ENCODE results near the gene ENSA. TPM values are rescaled to one million over a fixed set of nuclear protein-coding genes. Genes with fewer than 3 reads are reported as not detected.

ENSA gene
- total and polyA plus RNA-seq, 2 donors (not counting 3 experiments of a cell fraction or from before 2014, with no cell fraction given) = 32.4 to 155 TPM

DNA sequence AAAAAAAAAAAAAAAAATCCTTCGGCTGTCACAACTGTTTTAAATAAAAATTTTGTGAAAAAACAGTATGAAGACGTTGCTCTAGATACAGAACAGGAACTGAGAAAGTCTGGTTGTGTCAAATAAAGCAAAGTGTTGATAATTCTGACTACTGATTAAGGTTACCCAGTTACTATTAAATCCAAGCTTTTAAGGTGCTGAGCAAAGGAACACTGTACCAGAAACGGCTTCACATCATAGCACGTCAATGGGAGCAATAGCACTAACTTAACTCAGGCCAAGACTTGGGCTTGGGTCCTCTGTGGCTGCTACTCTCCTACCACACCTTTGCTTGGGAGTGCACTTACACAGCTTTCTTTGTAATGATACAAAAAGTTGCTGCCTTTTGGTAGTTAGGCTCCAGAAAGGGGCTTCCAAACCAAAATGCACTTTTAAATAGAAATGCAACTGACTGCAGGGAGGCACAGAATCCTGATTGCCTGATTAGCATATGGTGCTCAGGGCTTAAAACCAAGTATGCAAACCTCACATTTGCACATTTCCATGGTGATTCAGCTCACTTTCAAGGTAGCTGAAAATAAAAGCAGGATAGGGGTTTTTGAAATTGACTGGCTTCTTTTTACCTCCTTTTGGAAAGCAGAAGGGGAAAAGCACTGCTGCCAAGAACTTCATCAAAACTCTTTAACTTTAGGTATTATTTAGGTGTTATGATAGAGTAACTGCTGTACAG lies 56.3 kb downstream of the ENSA start:
- Histone ChIP-seq H3K27ac (ENCODE audit: insufficient read depth, low read depth, low read length) (no peak overlapping the region), H3K9ac (replicated peaks; ENCODE audit: extremely low read depth, insufficient read depth, low read length) (no peak overlapping the region), H4K20me1 (replicated peaks; ENCODE audit: control insufficient read depth, extremely low read depth, insufficient read depth, low read length) (peaks cover 34% of the 10 kb centered on the region), H3K4me1 (ENCODE audit: control insufficient read depth, extremely low read depth, insufficient read depth, low read length) (peaks cover 47% of the 10 kb centered on the region), H2AFZ (ENCODE audit: low read depth, low read length) (no peak overlapping the region), H3K27me3 (ENCODE audit: control insufficient read depth in 2 of 2, insufficient read depth in 2 of 2, low read length in 2 of 2) (no peaks in the 10 kb centered on the region), H3K4me3 (replicated peaks in 1 of 3; ENCODE audit: insufficient read depth in 1 of 3, low read depth in 1 of 3, low read length in 3 of 3) (no peak overlapping the region), H3K36me3 (ENCODE audit: control insufficient read depth in 2 of 2, extremely low read depth in 1 of 2, insufficient read depth in 2 of 2, low read length in 2 of 2) (peaks cover 17 to 37% of the 10 kb centered on the region in 2 experiments), H3K79me2 (ENCODE audit: control insufficient read depth, insufficient read depth, low read length) (peaks cover 60% of the 10 kb centered on the region), H3K9me3 (replicated peaks; ENCODE audit: control insufficient read depth, insufficient read depth, low read length) (no peaks in the 10 kb centered on the region), H3K9me1 (replicated peaks; ENCODE audit: control insufficient read depth, extremely low read depth, insufficient read depth, low read length) (no peaks in the 10 kb centered on the region), H3K4me2 (ENCODE audit: insufficient read depth, low read length) (no peak overlapping the region)
- FAIRE-seq = no peak
- CTCF ChIA-PET = interaction anchor here (10.3 to 13.4 kb wide), 2 partner anchors 11 to 47 kb away, joined by 147 to 184 read pairs; no protein-coding TSS in a partner anchor
- dilution Hi-C loops (cut with MboI; ENCODE audit: extremely low pct_ligation_motif_present, low sequenced_read_pairs) (loop anchor here (10.0 kb wide), 1 partner anchor 92 kb away; no protein-coding TSS in a partner anchor), intact Hi-C loops (cut with micrococcal nuclease) (no loop called here)
- BruUV-seq (replicated peaks) = no TSS peak
- TF ChIP-seq POLR2AphosphoS5 (IDR thresholded peaks at IDR 0.05; ENCODE audit: insufficient read depth, low read depth, low read length) (peak; percentile 18), GATA2 (IDR thresholded peaks at IDR 0.05; ENCODE audit: insufficient read depth, insufficient read length, low read depth, low read length) (no peak), POLR2A (IDR thresholded peaks at IDR 0.05; ENCODE audit: low read depth, low read length) (peak; percentile 55)
- POLR2A ChIA-PET = interaction anchor here (1.0 to 1.7 kb wide), 5 partner anchors 12 to 48 kb away, joined by 3 to 4 read pairs (median 4); no protein-coding TSS in a partner anchor
- DNase-seq (ENCODE audit: low read depth, low spot score) = no peak

Small RNAs within 50 kb of the gene (small RNA-seq; reads per million reads assigned to genes)
- gene RF00015 (ENCODE audit: insufficient read depth, insufficient read length, low read depth, low replicate concordance) (not detected), gene RF00561 (ENCODE audit: insufficient read depth, insufficient read length, low read depth, low replicate concordance) (not detected)

Other genes with a start within 250 kb of the ENSA start
- gene TARS2, start 142.2 kb downstream of the ENSA start, total RNA-seq = 20.6 and 21.5 TPM in 2 replicates
- 17.9 and 22.0 TPM in 2 replicates for gene TARS2, start 142.2 kb downstream of the ENSA start, polyA plus RNA-seq
- 7.2 and 7.3 TPM in 2 replicates for gene ECM1, start 121.5 kb downstream of the ENSA start, total RNA-seq
- 16.6 and 20.5 TPM in 2 replicates for gene ECM1, start 121.5 kb downstream of the ENSA start, polyA plus RNA-seq
- gene FALEC, start 113.9 kb downstream of the ENSA start, total RNA-seq = not detected in 2 replicates
- not detected in 2 replicates for gene FALEC, start 113.9 kb downstream of the ENSA start, polyA plus RNA-seq
- 0.37 and 0.73 TPM in 2 replicates for gene ADAMTSL4, start 80.2 kb downstream of the ENSA start, total RNA-seq
- gene ADAMTSL4, start 80.2 kb downstream of the ENSA start, polyA plus RNA-seq = 0.96 and 1.0 TPM in 2 replicates
- gene MCL1, start 50.0 kb downstream of the ENSA start, total RNA-seq = 186 and 212 TPM in 2 replicates
- 63.9 and 87.3 TPM in 2 replicates for gene MCL1, start 50.0 kb downstream of the ENSA start, polyA plus RNA-seq
- 33.2 and 34.9 TPM in 2 replicates for gene GOLPH3L, start 67.5 kb upstream of the ENSA start, total RNA-seq
- 13.0 and 15.7 TPM in 2 replicates for gene GOLPH3L, start 67.5 kb upstream of the ENSA start, polyA plus RNA-seq
- not detected in 2 replicates for gene HORMAD1, start 91.3 kb upstream of the ENSA start, total RNA-seq
- not detected in 2 replicates for gene HORMAD1, start 91.3 kb upstream of the ENSA start, polyA plus RNA-seq
- 5.7 and 11.1 TPM in 2 replicates for gene CTSS, start 136.2 kb upstream of the ENSA start, total RNA-seq
- 3.5 and 4.0 TPM in 2 replicates for gene CTSS, start 136.2 kb upstream of the ENSA start, polyA plus RNA-seq
- gene CTSK, start 178.6 kb upstream of the ENSA start, total RNA-seq = 6.7 and 45.6 TPM in 2 replicates
- gene CTSK, start 178.6 kb upstream of the ENSA start, polyA plus RNA-seq = 18.5 and 20.3 TPM in 2 replicates
- 30.2 and 40.3 TPM in 2 replicates for gene ARNT, start 247.0 kb upstream of the ENSA start, total RNA-seq
- 24.3 and 24.8 TPM in 2 replicates for gene ARNT, start 247.0 kb upstream of the ENSA start, polyA plus RNA-seq